ENCODE results near the gene SLC2A13.

The SLC2A13 gene

DNA sequence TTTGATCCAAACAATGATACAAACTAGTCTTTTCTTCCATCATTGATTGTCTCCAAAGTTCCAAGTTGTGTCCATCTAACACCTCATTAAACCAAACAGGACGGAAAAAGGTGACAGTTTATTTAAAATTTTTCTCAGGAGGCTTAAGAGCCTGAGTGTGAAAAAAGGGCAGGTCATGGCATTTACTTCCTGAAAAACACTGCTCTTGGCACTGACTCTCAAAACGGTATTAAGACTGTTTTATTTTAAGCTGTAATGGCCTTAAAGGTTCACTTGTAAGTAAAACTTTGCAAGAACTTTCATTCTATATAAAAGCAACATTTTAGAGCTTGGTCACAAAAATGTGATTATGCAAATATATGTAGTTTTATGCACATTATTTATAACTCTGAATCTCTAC, 222.5 kb downstream of the SLC2A13 start:
- H3K4me3 ChIP-seq (ENCODE audit: low read depth in 1 of 2, low read length in 1 of 2): no peak overlapping the region
- H3K36me3 ChIP-seq: no peaks in the 10 kb centered on the region
- H3K27me3 ChIP-seq: no peaks in the 10 kb centered on the region
- TF ChIP-seq, protein P1, sequence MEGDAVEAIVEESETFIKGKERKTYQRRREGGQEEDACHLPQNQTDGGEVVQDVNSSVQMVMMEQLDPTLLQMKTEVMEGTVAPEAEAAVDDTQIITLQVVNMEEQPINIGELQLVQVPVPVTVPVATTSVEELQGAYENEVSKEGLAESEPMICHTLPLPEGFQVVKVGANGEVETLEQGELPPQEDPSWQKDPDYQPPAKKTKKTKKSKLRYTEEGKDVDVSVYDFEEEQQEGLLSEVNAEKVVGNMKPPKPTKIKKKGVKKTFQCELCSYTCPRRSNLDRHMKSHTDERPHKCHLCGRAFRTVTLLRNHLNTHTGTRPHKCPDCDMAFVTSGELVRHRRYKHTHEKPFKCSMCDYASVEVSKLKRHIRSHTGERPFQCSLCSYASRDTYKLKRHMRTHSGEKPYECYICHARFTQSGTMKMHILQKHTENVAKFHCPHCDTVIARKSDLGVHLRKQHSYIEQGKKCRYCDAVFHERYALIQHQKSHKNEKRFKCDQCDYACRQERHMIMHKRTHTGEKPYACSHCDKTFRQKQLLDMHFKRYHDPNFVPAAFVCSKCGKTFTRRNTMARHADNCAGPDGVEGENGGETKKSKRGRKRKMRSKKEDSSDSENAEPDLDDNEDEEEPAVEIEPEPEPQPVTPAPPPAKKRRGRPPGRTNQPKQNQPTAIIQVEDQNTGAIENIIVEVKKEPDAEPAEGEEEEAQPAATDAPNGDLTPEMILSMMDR (IDR thresholded peaks at IDR 0.05): no peak
- no peak overlapping the region for H3K27ac ChIP-seq
- no peaks in the 10 kb centered on the region for H3K9me3 ChIP-seq
- H3K4me1 ChIP-seq (ENCODE audit: control insufficient read depth in 1 of 2, insufficient read depth in 1 of 2, low read depth in 1 of 2, low read length in 1 of 2): no peaks in the 10 kb centered on the region

DNA sequence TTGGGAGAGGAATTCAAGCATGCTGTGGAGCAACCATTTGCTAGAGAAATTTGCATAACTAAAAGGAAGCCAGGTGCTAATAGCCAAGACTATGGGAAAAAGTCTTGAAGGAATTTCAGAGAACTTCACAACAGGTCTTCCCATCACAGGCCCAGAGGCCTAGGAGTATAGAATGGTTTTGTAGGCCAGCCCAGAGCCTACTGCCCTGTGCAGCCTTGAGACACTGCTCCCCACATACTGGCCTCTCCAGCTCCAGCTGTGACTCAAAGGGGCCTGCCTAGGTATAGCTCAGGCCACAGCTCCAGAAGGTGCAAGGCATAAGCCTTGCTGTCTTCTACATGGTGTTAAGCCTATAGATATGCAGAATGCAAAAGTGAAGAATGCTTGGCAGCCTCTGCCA, 227.1 kb downstream of the SLC2A13 start:
- Histone ChIP-seq H3K27ac (no peak overlapping the region), H3K27me3 (no peaks in the 10 kb centered on the region), H3K9me3 (no peaks in the 10 kb centered on the region), H3K4me1 (ENCODE audit: control insufficient read depth in 1 of 2, insufficient read depth in 1 of 2, low read depth in 1 of 2, low read length in 1 of 2) (no peaks in the 10 kb centered on the region), H3K4me3 (ENCODE audit: low read depth in 1 of 2, low read length in 1 of 2) (no peak overlapping the region), H3K36me3 (no peaks in the 10 kb centered on the region)
- TF ChIP-seq, protein P1 (IDR thresholded peaks at IDR 0.05): no peak

DNA sequence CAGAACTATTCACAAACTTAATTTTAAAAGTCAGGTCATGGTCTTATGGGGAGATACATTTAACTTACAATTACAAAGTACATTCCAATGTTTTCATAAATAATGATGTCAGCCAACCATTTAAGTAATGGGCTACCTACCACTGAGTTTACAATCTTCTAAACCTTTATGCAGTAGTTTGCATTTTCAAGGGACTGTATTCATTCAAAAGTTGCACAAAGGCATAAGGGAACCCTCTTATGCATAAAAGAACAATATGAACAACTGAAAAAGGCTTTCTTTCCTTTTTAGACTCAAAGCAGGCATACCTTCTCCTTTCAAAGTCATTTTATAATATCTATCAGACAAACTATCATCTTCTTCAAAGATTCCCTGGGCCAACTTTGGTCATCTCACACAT, 230.2 kb downstream of the SLC2A13 start:
- H3K36me3 ChIP-seq: no peaks in the 10 kb centered on the region
- H3K4me1 ChIP-seq (ENCODE audit: control insufficient read depth in 1 of 2, insufficient read depth in 1 of 2, low read depth in 1 of 2, low read length in 1 of 2): no peaks in the 10 kb centered on the region
- no peaks in the 10 kb centered on the region for H3K27me3 ChIP-seq
- TF ChIP-seq, protein P1 (IDR thresholded peaks at IDR 0.05): no peak
- H3K9me3 ChIP-seq: no peaks in the 10 kb centered on the region
- H3K27ac ChIP-seq: no peak overlapping the region
- H3K4me3 ChIP-seq (ENCODE audit: low read depth in 1 of 2, low read length in 1 of 2): no peak overlapping the region

GRCh38 chr12:39874785-39875184, 231.1 kb downstream of the SLC2A13 start:
- H3K9me3 ChIP-seq: no peaks in the 10 kb centered on the region
- no peak overlapping the region for H3K27ac ChIP-seq
- TF ChIP-seq, protein P1 (IDR thresholded peaks at IDR 0.05): no peak
- no peaks in the 10 kb centered on the region for H3K36me3 ChIP-seq
- H3K27me3 ChIP-seq: no peaks in the 10 kb centered on the region
- no peaks in the 10 kb centered on the region for H3K4me1 ChIP-seq (ENCODE audit: control insufficient read depth in 1 of 2, insufficient read depth in 1 of 2, low read depth in 1 of 2, low read length in 1 of 2)
- no peak overlapping the region for H3K4me3 ChIP-seq (ENCODE audit: low read depth in 1 of 2, low read length in 1 of 2)

GRCh38 chr12:39873065-39873464, 232.8 kb downstream of the SLC2A13 start:
- no peak overlapping the region for H3K4me3 ChIP-seq (ENCODE audit: low read depth in 1 of 2, low read length in 1 of 2)
- H3K9me3 ChIP-seq: no peaks in the 10 kb centered on the region
- H3K27ac ChIP-seq: no peak overlapping the region
- no peaks in the 10 kb centered on the region for H3K27me3 ChIP-seq
- TF ChIP-seq, protein P1 (IDR thresholded peaks at IDR 0.05): no peak
- H3K4me1 ChIP-seq (ENCODE audit: control insufficient read depth in 1 of 2, insufficient read depth in 1 of 2, low read depth in 1 of 2, low read length in 1 of 2): no peaks in the 10 kb centered on the region
- no peaks in the 10 kb centered on the region for H3K36me3 ChIP-seq

DNA sequence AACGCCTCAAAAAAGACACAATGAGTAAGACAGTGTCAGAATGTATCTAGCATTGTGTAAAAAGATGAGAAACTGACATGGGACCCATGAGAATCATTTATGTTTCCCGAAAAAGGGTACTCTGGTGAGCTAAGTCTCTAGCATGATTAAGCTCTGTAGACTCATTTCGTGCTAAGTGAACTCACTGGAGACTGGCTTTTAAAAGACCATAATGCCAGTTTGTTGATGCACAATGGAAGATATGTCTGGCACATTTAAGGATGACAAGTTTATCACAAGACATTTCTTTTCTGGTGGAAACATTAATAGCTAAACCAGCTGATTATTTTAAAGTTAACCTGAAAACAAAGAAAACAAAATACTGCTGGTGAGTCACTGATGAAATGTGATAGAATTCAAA, 233.5 kb downstream of the SLC2A13 start:
- Histone ChIP-seq H3K27me3 (no peaks in the 10 kb centered on the region), H3K9me3 (no peaks in the 10 kb centered on the region), H3K4me3 (ENCODE audit: low read depth in 1 of 2, low read length in 1 of 2) (no peak overlapping the region), H3K36me3 (no peaks in the 10 kb centered on the region), H3K27ac (no peak overlapping the region), H3K4me1 (ENCODE audit: control insufficient read depth in 1 of 2, insufficient read depth in 1 of 2, low read depth in 1 of 2, low read length in 1 of 2) (no peaks in the 10 kb centered on the region)
- TF ChIP-seq, protein P1 (IDR thresholded peaks at IDR 0.05): no peak
